ENCODE results near the gene OR51V1.

Gene OR51V1

GRCh38 chr11:5154657-5155056 lies 45.8 kb downstream of the OR51V1 start, which contains the start of gene OR52A1:
Gene OR52A1 (minus strand): TSS chr11:5154757. CDS start chr11:5152369, 2,388 bp downstream.
- DNase-seq (ENCODE audit: low read depth, low spot score) = no peak
- TF ChIP-seq CTCF (IDR thresholded peaks at IDR 0.05; ENCODE audit: low read depth, low read length) = no peak
- H3K4me3 ChIP-seq (ENCODE audit: low read depth, low read length) = no peak within 1 kb of the TSS
- in situ Hi-C loops (cut with HindIII; ENCODE audit: low sequenced_read_pairs) = no loop called here

- in situ Hi-C loops (cut with HindIII; ENCODE audit: low sequenced_read_pairs) = no loop called here
- DNase-seq (ENCODE audit: low read depth, low spot score) = no peak
- TF ChIP-seq CTCF (IDR thresholded peaks at IDR 0.05; ENCODE audit: low read depth, low read length) = no peak
- H3K4me3 ChIP-seq (ENCODE audit: low read depth, low read length) = no peak overlapping the region
Observed at GRCh38 chr11:5153574-5154431, 46.7 kb downstream of the OR51V1 start.

GRCh38 chr11:5151713-5152153 lies 48.7 kb downstream of the OR51V1 start:
- no peak for TF ChIP-seq CTCF (IDR thresholded peaks at IDR 0.05; ENCODE audit: low read depth, low read length)
- no peak for DNase-seq (ENCODE audit: low read depth, low spot score)
- no peak overlapping the region for H3K4me3 ChIP-seq (ENCODE audit: low read depth, low read length)
- in situ Hi-C loops (cut with HindIII; ENCODE audit: low sequenced_read_pairs) = no loop called here
